Measurements from ENCODE around the gene NOL12.

Gene NOL12

GRCh38 chr22:37677493-37677974 is 8.6 kb upstream of the NOL12 start:
- no peak for TF ChIP-seq MYC (IDR thresholded peaks at IDR 0.05; ENCODE audit: low read depth, low read length)
- TF ChIP-seq POLR2A (IDR thresholded peaks at IDR 0.05; ENCODE audit: extremely low read depth, insufficient read length), result no peak
- TF ChIP-seq, protein P1, sequence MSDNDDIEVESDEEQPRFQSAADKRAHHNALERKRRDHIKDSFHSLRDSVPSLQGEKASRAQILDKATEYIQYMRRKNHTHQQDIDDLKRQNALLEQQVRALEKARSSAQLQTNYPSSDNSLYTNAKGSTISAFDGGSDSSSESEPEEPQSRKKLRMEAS (IDR thresholded peaks at IDR 0.05; ENCODE audit: low read depth, low read length), result no peak
- TF ChIP-seq, protein P2, sequence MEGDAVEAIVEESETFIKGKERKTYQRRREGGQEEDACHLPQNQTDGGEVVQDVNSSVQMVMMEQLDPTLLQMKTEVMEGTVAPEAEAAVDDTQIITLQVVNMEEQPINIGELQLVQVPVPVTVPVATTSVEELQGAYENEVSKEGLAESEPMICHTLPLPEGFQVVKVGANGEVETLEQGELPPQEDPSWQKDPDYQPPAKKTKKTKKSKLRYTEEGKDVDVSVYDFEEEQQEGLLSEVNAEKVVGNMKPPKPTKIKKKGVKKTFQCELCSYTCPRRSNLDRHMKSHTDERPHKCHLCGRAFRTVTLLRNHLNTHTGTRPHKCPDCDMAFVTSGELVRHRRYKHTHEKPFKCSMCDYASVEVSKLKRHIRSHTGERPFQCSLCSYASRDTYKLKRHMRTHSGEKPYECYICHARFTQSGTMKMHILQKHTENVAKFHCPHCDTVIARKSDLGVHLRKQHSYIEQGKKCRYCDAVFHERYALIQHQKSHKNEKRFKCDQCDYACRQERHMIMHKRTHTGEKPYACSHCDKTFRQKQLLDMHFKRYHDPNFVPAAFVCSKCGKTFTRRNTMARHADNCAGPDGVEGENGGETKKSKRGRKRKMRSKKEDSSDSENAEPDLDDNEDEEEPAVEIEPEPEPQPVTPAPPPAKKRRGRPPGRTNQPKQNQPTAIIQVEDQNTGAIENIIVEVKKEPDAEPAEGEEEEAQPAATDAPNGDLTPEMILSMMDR (IDR thresholded peaks at IDR 0.05; ENCODE audit: low read depth, low read length), result no peak
- DNase-seq (ENCODE audit: low read depth), result no peak
- H3K4me3 ChIP-seq (ENCODE audit: low read depth, low read length), result peak overlapping the region; percentile 76

GRCh38 chr22:37678372-37678771 is 7.8 kb upstream of the NOL12 start:
- H3K4me3 ChIP-seq (ENCODE audit: low read depth, low read length), result no peak overlapping the region
- DNase-seq (ENCODE audit: low read depth), result no peak
- no peak for TF ChIP-seq POLR2A (IDR thresholded peaks at IDR 0.05; ENCODE audit: extremely low read depth, insufficient read length)
- no peak for TF ChIP-seq MYC (IDR thresholded peaks at IDR 0.05; ENCODE audit: low read depth, low read length)
- TF ChIP-seq, protein P2 (IDR thresholded peaks at IDR 0.05; ENCODE audit: low read depth, low read length), result no peak
- TF ChIP-seq, protein P1 (IDR thresholded peaks at IDR 0.05; ENCODE audit: low read depth, low read length), result no peak

GRCh38 chr22:37679670-37680069 is 6.5 kb upstream of the NOL12 start:
- no peak for DNase-seq (ENCODE audit: low read depth)
- TF ChIP-seq, protein P2 (IDR thresholded peaks at IDR 0.05; ENCODE audit: low read depth, low read length), result no peak
- TF ChIP-seq POLR2A (IDR thresholded peaks at IDR 0.05; ENCODE audit: extremely low read depth, insufficient read length) (no peak), MYC (IDR thresholded peaks at IDR 0.05; ENCODE audit: low read depth, low read length) (no peak)
- TF ChIP-seq, protein P1 (IDR thresholded peaks at IDR 0.05; ENCODE audit: low read depth, low read length), result no peak
- no peak overlapping the region for H3K4me3 ChIP-seq (ENCODE audit: low read depth, low read length)

DNA sequence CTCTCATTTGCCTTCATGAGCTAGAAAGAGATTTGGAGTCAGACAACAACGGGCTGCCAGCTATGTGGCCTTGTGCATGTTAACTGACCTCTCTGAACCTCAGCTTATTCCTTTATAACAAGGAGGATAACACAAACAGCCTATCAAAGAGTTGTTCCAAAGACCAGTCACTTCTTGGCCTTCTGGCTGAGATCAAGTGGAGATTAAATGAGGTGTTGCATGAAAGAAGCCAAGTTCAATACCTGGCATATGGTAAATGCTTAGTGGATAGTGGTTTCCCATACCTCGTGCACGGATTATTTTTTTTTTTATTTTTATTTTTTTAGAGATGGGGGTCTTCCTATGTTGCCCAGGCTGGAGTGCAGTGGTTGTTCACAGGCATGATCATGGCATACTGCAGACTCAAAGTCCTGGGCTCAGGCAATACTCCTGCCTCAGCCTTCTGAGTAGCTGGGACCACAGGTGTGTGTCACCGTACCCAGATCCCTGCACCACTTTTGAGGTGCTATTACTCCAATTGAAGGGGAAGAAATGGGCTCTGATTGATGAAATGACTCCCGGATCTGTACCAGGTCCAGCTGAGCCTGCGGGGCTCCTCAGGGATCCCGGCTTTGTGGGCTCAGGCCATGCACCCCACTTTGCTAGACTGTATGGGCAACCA is 5.8 kb upstream of the NOL12 start:
- no peak overlapping the region for H3K4me3 ChIP-seq (ENCODE audit: low read depth, low read length)
- no peak for DNase-seq (ENCODE audit: low read depth)
- TF ChIP-seq, protein P1 (IDR thresholded peaks at IDR 0.05; ENCODE audit: low read depth, low read length), result no peak

- H3K4me3 ChIP-seq (ENCODE audit: low read depth, low read length), result no peak overlapping the region
- DNase-seq (ENCODE audit: low read depth), result peak; percentile 41
- TF ChIP-seq MYC (IDR thresholded peaks at IDR 0.05; ENCODE audit: low read depth, low read length), result no peak
- TF ChIP-seq POLR2A (IDR thresholded peaks at IDR 0.05; ENCODE audit: extremely low read depth, insufficient read length), result no peak
- TF ChIP-seq, protein P1 (IDR thresholded peaks at IDR 0.05; ENCODE audit: low read depth, low read length), result no peak
- TF ChIP-seq, protein P2 (IDR thresholded peaks at IDR 0.05; ENCODE audit: low read depth, low read length), result no peak
Observed at GRCh38 chr22:37681001-37681424, 5.1 kb upstream of the NOL12 start.

DNA sequence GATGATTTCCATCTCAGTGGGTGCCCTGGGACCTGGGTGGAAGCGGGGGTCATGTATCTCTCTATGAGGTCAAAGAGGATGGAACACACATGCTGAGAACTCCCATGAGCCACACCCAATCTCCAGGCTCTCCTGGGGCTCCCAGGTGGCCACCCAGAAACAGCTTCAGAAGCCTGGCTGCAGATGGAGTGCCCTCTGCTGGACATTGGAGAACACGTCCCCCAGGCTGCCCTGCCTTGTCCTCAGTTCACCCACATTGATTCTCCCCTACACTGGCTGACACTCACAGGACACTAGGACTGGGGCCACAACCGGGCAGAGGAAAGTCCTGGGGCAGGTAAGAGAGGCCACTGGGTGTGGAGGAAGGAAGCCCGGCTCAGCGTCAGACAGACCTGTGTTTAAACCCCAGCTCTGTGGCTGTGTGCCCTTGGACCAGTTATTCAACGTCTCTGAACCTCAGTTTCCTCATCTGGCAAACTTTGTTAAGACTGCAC is 4.5 kb upstream of the NOL12 start:
- no peak overlapping the region for H3K4me3 ChIP-seq (ENCODE audit: low read depth, low read length)
- TF ChIP-seq POLR2A (IDR thresholded peaks at IDR 0.05; ENCODE audit: extremely low read depth, insufficient read length), result no peak
- TF ChIP-seq, protein P1 (IDR thresholded peaks at IDR 0.05; ENCODE audit: low read depth, low read length), result no peak
- TF ChIP-seq, protein P2 (IDR thresholded peaks at IDR 0.05; ENCODE audit: low read depth, low read length), result peak; percentile 86
- TF ChIP-seq MYC (IDR thresholded peaks at IDR 0.05; ENCODE audit: low read depth, low read length), result no peak
- DNase-seq (ENCODE audit: low read depth), result peak; percentile 86

Data from NB4 (cell line).